Measurements from ENCODE around the gene BTNL8.
"Not testable (repeated sequence)": the region's sequence is repeated elsewhere in the genome, so short reads cannot be mapped to it uniquely, and the experiment has no call there.

DNA sequence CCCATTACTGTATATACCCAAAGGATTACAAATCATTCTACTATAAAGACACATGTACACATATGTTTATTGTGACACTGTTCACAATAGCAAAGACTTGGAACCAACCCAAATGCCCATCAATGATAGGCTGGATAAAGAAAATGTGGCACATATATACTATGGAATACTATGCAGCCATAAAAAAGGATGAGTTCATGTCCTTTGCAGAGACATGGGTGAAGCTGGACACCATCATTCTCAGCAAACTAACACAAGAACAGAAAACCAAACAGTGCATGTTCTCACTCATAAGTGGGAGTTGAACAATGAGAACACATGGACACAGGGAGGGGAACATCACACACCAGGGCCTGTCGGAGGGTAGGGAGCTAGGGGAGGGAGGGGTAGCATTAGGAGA lies 3.6 kb upstream of the BTNL8 start:
- TF ChIP-seq, protein P1, sequence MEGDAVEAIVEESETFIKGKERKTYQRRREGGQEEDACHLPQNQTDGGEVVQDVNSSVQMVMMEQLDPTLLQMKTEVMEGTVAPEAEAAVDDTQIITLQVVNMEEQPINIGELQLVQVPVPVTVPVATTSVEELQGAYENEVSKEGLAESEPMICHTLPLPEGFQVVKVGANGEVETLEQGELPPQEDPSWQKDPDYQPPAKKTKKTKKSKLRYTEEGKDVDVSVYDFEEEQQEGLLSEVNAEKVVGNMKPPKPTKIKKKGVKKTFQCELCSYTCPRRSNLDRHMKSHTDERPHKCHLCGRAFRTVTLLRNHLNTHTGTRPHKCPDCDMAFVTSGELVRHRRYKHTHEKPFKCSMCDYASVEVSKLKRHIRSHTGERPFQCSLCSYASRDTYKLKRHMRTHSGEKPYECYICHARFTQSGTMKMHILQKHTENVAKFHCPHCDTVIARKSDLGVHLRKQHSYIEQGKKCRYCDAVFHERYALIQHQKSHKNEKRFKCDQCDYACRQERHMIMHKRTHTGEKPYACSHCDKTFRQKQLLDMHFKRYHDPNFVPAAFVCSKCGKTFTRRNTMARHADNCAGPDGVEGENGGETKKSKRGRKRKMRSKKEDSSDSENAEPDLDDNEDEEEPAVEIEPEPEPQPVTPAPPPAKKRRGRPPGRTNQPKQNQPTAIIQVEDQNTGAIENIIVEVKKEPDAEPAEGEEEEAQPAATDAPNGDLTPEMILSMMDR (IDR thresholded peaks at IDR 0.05; ENCODE audit: poor library complexity) = not testable (repeated sequence)
- TF ChIP-seq EZH2 (IDR thresholded peaks at IDR 0.05; ENCODE audit: borderline replicate concordance) = not testable (repeated sequence)

Data from hepatocyte (in vitro differentiated cells).